Vagina (tissue), 2 donors: ENCODE measurements around the gene DNAH3. TPM values are rescaled to one million over a fixed set of nuclear protein-coding genes. Genes with fewer than 3 reads are reported as not detected.

Source experiments
- DNase-seq, 2 donors: peaks; one replicate each; pipeline ENCODE4 v3.0.0-alpha.2; 2017; ENCODE audit errors: extremely low spot score in 2 of 2
- H3K27ac ChIP-seq: fragments of 200-600 bp; sonication (generic); one replicate; pipeline ENCODE4 v1.5.1; 2019
- H3K27me3 ChIP-seq: fragments of 200-600 bp; sonication (generic); one replicate; pipeline ENCODE4 v1.5.1; 2019
- H3K36me3 ChIP-seq, 2 donors: fragments of 200-600 bp; sonication (generic); one replicate each; pipeline ENCODE4 v1.5.1; 2017 to 2019
- H3K4me1 ChIP-seq: fragments of 200-600 bp; sonication (generic); one replicate; pipeline ENCODE4 v1.5.1; 2019
- H3K4me3 ChIP-seq, 2 donors: fragments of 200-600 bp; sonication (generic); 1 replicate in 1 of 2; 2 replicates in 1 of 2; pipeline ENCODE4 v1.5.1; 2016 to 2019
- H3K9me3 ChIP-seq: fragments of 200-600 bp; sonication (generic); one replicate; pipeline ENCODE4 v1.5.1; 2019
- CTCF ChIP-seq, 3 experiments: fragments of 450-650 bp in 2 of 3; fragments of 200-600 bp in 1 of 3; sonication (generic) in 1 of 3; IDR thresholded peaks; one replicate each; pipeline ENCODE4 v1.5.1; 2017 to 2019; ENCODE audit warnings: antibody characterized with exemption in 3 of 3, mild to moderate bottlenecking in 2 of 3, moderate library complexity in 2 of 3
- POLR2A ChIP-seq, 2 donors: fragments of 450-650 bp; IDR thresholded peaks; one replicate each; pipeline ENCODE4 v1.6.1; 2017; ENCODE audit warnings: antibody characterized with exemption in 2 of 2, mild to moderate bottlenecking in 2 of 2, moderate library complexity in 2 of 2
- POLR2AphosphoS5 ChIP-seq, 2 donors: sonication (generic); formaldehyde crosslinking; IDR thresholded peaks; one replicate each; pipeline ENCODE4 v1.9.0; 2017; ENCODE audit warnings: antibody characterized with exemption in 2 of 2, mild to moderate bottlenecking in 2 of 2, low read depth in 1 of 2; ENCODE audit not compliant: insufficient read depth in 1 of 2
- intact Hi-C: fragments of 100-400 bp; cut with DNase I; formaldehyde crosslinking; loops from one replicate; pipeline ENCODE4 v1.15.1; 2023
- total RNA-seq: library from RNA; depleted of rRNA; stranded (reverse); fragments of >200 nt; gene quantifications from one replicate; pipeline ENCODE4 v1.2.3, GENCODE V29; 2016

The DNAH3 gene
- total RNA-seq, 1 donor from 2014 or later = 0.25 TPM

- Histone ChIP-seq H3K9me3 (no peaks in the 10 kb centered on the region), H3K4me1 (no peaks in the 10 kb centered on the region), H3K36me3 (no peaks in the 10 kb centered on the region), H3K27me3 (no peaks in the 10 kb centered on the region), H3K4me3 (no peak overlapping the region), H3K27ac (no peak overlapping the region)
- no peak for TF ChIP-seq POLR2AphosphoS5 (IDR thresholded peaks at IDR 0.05; ENCODE audit: insufficient read depth in 1 of 2, low read depth in 1 of 2)
- no peak for TF ChIP-seq POLR2A (IDR thresholded peaks at IDR 0.05)
- TF ChIP-seq CTCF (IDR thresholded peaks at IDR 0.05) = no peak
- DNase-seq = no peak
- intact Hi-C loops = no loop called here
Measured at GRCh38 chr16:20960899-20961298, 189.7 kb downstream of the DNAH3 start.

- Histone ChIP-seq H3K36me3 (no peaks in the 10 kb centered on the region), H3K4me1 (no peaks in the 10 kb centered on the region), H3K27me3 (no peaks in the 10 kb centered on the region), H3K27ac (no peak overlapping the region), H3K9me3 (no peaks in the 10 kb centered on the region), H3K4me3 (no peak overlapping the region)
- intact Hi-C loops = no loop called here
- no peak for DNase-seq
- no peak for TF ChIP-seq POLR2A (IDR thresholded peaks at IDR 0.05)
- TF ChIP-seq CTCF (IDR thresholded peaks at IDR 0.05) = no peak
- TF ChIP-seq POLR2AphosphoS5 (IDR thresholded peaks at IDR 0.05; ENCODE audit: insufficient read depth in 1 of 2, low read depth in 1 of 2) = no peak
Measured at GRCh38 chr16:20957153-20957552, 193.5 kb downstream of the DNAH3 start.

- Histone ChIP-seq H3K9me3 (no peaks in the 10 kb centered on the region), H3K36me3 (no peaks in the 10 kb centered on the region), H3K4me1 (no peaks in the 10 kb centered on the region), H3K27me3 (no peaks in the 10 kb centered on the region), H3K4me3 (no peak overlapping the region), H3K27ac (no peak overlapping the region)
- TF ChIP-seq POLR2AphosphoS5 (IDR thresholded peaks at IDR 0.05; ENCODE audit: insufficient read depth in 1 of 2, low read depth in 1 of 2) (no peak), CTCF (IDR thresholded peaks at IDR 0.05) (no peak), POLR2A (IDR thresholded peaks at IDR 0.05) (no peak)
- DNase-seq = no peak
- intact Hi-C loops = no loop called here
Measured at GRCh38 chr16:20956319-20956718, 194.3 kb downstream of the DNAH3 start.

- Histone ChIP-seq H3K36me3 (no peaks in the 10 kb centered on the region), H3K27ac (no peak overlapping the region), H3K27me3 (no peaks in the 10 kb centered on the region), H3K9me3 (no peaks in the 10 kb centered on the region), H3K4me1 (no peaks in the 10 kb centered on the region), H3K4me3 (no peak overlapping the region)
- intact Hi-C loops = no loop called here
- no peak for DNase-seq
- TF ChIP-seq POLR2A (IDR thresholded peaks at IDR 0.05) = no peak
- no peak for TF ChIP-seq CTCF (IDR thresholded peaks at IDR 0.05)
- no peak for TF ChIP-seq POLR2AphosphoS5 (IDR thresholded peaks at IDR 0.05; ENCODE audit: insufficient read depth in 1 of 2, low read depth in 1 of 2)
Measured at GRCh38 chr16:20954574-20954973, 196.1 kb downstream of the DNAH3 start.

GRCh38 chr16:20952139-20952920 is 198.3 kb downstream of the DNAH3 start:
- no peaks in the 10 kb centered on the region for H3K36me3 ChIP-seq
- no peaks in the 10 kb centered on the region for H3K9me3 ChIP-seq
- intact Hi-C loops = no loop called here
- no peak overlapping the region for H3K27ac ChIP-seq
- H3K4me1 ChIP-seq = no peaks in the 10 kb centered on the region
- no peak for DNase-seq
- no peak overlapping the region for H3K4me3 ChIP-seq
- TF ChIP-seq POLR2AphosphoS5 (IDR thresholded peaks at IDR 0.05; ENCODE audit: insufficient read depth in 1 of 2, low read depth in 1 of 2) = no peak
- TF ChIP-seq POLR2A (IDR thresholded peaks at IDR 0.05) = no peak
- H3K27me3 ChIP-seq = no peaks in the 10 kb centered on the region
